Measurements from ENCODE around the gene TMEM222. TPM values are rescaled to one million over a fixed set of nuclear protein-coding genes. Genes with fewer than 3 reads are reported as not detected.

Gene TMEM222
- total and polyA plus RNA-seq, 2 of the 4 experiments (the other 2 are of a cell fraction): 19.9 to 54.1 TPM

- Histone ChIP-seq H2BK120ac (ENCODE audit: low read depth, low read length) (no peak overlapping the region), H3K9me3 (ENCODE audit: control insufficient read depth, insufficient read depth, low read length) (no peaks in the 10 kb centered on the region), H2AK9ac (replicated peaks; ENCODE audit: low read depth, low read length, poor library complexity) (no peak overlapping the region), H3K4me3 (ENCODE audit: insufficient read depth, low read depth, low read length) (no peak overlapping the region), H2BK5ac (ENCODE audit: low read depth, low read length, poor library complexity, severe bottlenecking) (no peak overlapping the region), H3K27me3 (ENCODE audit: control insufficient read depth, insufficient read depth, low read length) (no peaks in the 10 kb centered on the region), H4K20me1 (ENCODE audit: insufficient read depth, low read length) (peaks cover 21% of the 10 kb centered on the region), H3K4ac (ENCODE audit: low read depth, low read length) (no peak overlapping the region), H3K14ac (replicated peaks; ENCODE audit: low read depth, low read length) (no peak overlapping the region), H2AK5ac (ENCODE audit: low read depth, low read length) (no peak overlapping the region), H3K36me3 (ENCODE audit: control insufficient read depth, insufficient read depth, low read length) (peaks cover 24% of the 10 kb centered on the region), H3K56ac (ENCODE audit: extremely low read depth, insufficient read depth, low read length) (no peak overlapping the region), H4K8ac (ENCODE audit: low read depth in 2 of 2, low read length in 2 of 2) (no peak overlapping the region), H4K5ac (ENCODE audit: low read depth, low read length) (no peak overlapping the region), H3K18ac (ENCODE audit: low read depth, low read length) (no peak overlapping the region), H3K4me2 (ENCODE audit: low read depth, low read length) (no peak overlapping the region), H3K9ac (ENCODE audit: low read depth, low read length) (no peak overlapping the region), H3K27ac (ENCODE audit: insufficient read depth, low read length) (no peak overlapping the region), H3K23ac (ENCODE audit: low read depth, low read length) (no peak overlapping the region), H4K91ac (ENCODE audit: insufficient read depth, low read depth, low read length) (no peak overlapping the region), H2AFZ (replicated peaks; ENCODE audit: low read length, poor library complexity) (no peak overlapping the region), H3K9me1 (ENCODE audit: insufficient read depth, low read length) (peaks cover 5% of the 10 kb centered on the region; the same call in 1 of the 2 replicates), H3K4me1 (ENCODE audit: control insufficient read depth, insufficient read depth, low read length) (peaks cover 6% of the 10 kb centered on the region; the same call in 1 of the 2 replicates), H2BK20ac (ENCODE audit: low read depth, low read length) (no peak overlapping the region), H2BK15ac (ENCODE audit: low read depth, low read length) (no peak overlapping the region), H3K79me1 (ENCODE audit: low read depth in 1 of 2, low read length in 2 of 2) (peaks cover 30 to 65% of the 10 kb centered on the region in 2 experiments)
- TF ChIP-seq NFE2L2 (IDR thresholded peaks at IDR 0.05; ENCODE audit: low read depth, low read length): no peak
- TF ChIP-seq RFX5 (IDR thresholded peaks at IDR 0.05; ENCODE audit: low read depth, low read length): no peak
- no peak for TF ChIP-seq USF2 (IDR thresholded peaks at IDR 0.05; ENCODE audit: low read depth, low read length)
- TF ChIP-seq MAZ (IDR thresholded peaks at IDR 0.05; ENCODE audit: borderline replicate concordance, low read depth, low read length): no peak
- TF ChIP-seq ELK1 (IDR thresholded peaks at IDR 0.05; ENCODE audit: borderline replicate concordance, low read depth, low read length): no peak
- TF ChIP-seq MXI1 (IDR thresholded peaks at IDR 0.05; ENCODE audit: borderline replicate concordance, low read depth, low read length): no peak
- TF ChIP-seq SMC3 (IDR thresholded peaks at IDR 0.05; ENCODE audit: low read depth, low read length): no peak
- no peak for TF ChIP-seq POLR2A (IDR thresholded peaks at IDR 0.05; ENCODE audit: low read depth, low read length)
- TF ChIP-seq BHLHE40 (IDR thresholded peaks at IDR 0.05; ENCODE audit: low read depth, low read length): no peak
- TF ChIP-seq CEBPB (IDR thresholded peaks at IDR 0.05; ENCODE audit: low read depth, low read length): no peak
- TF ChIP-seq RCOR1 (IDR thresholded peaks at IDR 0.05; ENCODE audit: insufficient replicate concordance, low read length): no peak
- no peak for TF ChIP-seq RAD21 (IDR thresholded peaks at IDR 0.05; ENCODE audit: low read length)
- no peak for TF ChIP-seq CHD1 (IDR thresholded peaks at IDR 0.05; ENCODE audit: low read depth, low read length)
- no peak for TF ChIP-seq MAFK (IDR thresholded peaks at IDR 0.05; ENCODE audit: low read depth, low read length)
- in situ Hi-C loops (cut with MboI; ENCODE audit: low sequenced_read_pairs) (no loop called here), intact Hi-C loops (cut with micrococcal nuclease) (no loop called here), dilution Hi-C loops (cut with HindIII; ENCODE audit: low sequenced_read_pairs, unreplicated experiment) (no loop called here)
- 100% methylated on average over 5 of the region's 15 CpGs; no CpG with 5 or more reads in 1 of the 2 experiments for WGBS, 2 experiments (ENCODE audit: extremely low coverage in 2 of 2, insufficient read length in 1 of 2)
- DNase-seq: no peak
- POLR2A ChIA-PET (ENCODE audit: unreplicated experiment): no interaction called here
- no TSS peak for BruUV-seq (replicated peaks)
- no peak for ATAC-seq (ENCODE audit: low read depth)
- CTCF ChIA-PET: no interaction called here
These were observed 3.3 kb downstream of the TMEM222 start for GRCh38 chr1:27325286-27325685.

All from IMR-90 (cell line).